Measurements from ENCODE around the gene ARHGEF39.
"Not testable (repeated sequence)": the region's sequence is repeated elsewhere in the genome, so short reads cannot be mapped to it uniquely, and the experiment has no call there.

ARHGEF39 gene

DNA sequence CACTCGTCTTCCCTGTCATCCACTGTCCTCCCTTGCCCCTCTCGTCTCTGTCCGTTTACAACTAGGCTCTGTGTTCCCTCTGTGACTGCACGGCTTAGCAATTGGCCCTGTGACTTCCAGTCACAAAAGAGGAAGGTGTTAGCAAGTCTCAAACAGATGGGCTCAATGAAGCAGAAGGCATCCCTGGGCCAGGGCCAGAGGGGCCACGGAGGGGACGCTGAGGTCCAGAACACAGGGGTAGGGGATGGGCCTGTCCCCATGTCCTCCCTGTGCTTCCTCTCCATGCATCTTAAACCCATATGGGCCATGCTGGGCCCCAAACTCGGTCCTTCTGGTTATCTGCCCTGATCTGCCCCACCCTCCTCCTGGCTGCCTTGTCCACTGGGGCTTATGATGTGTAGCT, 46.7 kb downstream of the ARHGEF39 start, which contains the start of gene CD72:
CD72 (minus strand) TSS at position 89 of the 403 bp plus-strand sequence. CDS start 110 bp downstream, outside the sequence.
- DNase-seq = no peak

DNA sequence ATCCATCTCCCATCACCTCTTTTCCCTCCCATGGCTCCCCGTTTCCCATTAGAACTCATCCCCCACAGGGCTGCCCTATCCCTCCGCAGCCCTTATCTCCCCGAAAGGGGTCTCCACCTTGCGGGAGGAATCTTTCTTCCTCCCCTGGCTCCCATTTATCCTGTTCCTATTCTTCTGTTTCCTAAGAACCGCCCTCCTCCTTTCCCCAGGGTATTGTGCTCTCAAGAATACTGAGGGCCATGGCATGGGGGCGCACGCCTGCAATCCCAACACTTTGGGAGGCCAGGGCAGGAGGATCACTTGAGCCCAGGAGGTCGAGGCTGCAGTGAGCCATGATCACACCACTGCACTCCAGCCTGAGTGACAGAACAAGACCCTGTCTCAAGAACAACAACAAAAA, 47.4 kb downstream of the ARHGEF39 start:
- DNase-seq = no peak

DNA sequence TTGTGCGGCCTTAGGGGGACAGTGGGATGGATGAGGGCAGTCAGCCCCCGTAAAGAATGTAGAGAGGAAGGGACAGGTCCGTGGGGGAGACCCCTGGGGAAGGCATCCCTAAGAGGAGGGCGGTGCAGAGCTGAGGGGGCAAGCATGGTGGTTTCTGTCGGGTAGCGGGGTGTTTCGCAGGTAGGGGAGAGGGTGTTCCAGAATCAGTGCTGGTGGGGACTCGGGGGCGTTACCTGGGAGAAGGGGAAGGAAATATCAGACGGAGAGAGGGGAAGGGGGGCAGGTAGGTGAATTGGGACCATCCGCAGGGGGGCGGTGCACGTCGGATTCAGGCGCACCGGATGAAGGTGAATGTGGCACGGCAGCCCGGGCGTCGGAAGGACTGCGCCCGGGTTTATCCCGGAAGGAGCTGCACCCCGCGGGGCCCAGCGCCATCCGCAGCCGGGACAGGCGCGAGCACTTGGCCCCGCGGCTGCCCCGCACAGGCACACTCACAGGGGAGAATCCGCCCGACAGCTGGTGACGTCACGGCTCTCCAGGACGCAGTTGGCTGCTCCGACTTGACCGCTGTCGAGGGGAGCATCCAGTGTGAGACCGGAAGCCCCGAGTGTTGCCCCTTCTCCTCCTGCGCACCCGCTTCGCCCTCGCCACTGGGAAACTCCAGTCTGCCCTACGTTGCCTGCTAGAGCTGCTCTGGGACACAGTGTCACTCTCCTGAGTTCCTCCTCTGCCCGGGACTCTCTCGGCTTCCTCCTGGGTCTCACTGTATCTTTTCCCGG, 48.1 kb downstream of the ARHGEF39 start:
- peak; percentile 56 for DNase-seq

DNA sequence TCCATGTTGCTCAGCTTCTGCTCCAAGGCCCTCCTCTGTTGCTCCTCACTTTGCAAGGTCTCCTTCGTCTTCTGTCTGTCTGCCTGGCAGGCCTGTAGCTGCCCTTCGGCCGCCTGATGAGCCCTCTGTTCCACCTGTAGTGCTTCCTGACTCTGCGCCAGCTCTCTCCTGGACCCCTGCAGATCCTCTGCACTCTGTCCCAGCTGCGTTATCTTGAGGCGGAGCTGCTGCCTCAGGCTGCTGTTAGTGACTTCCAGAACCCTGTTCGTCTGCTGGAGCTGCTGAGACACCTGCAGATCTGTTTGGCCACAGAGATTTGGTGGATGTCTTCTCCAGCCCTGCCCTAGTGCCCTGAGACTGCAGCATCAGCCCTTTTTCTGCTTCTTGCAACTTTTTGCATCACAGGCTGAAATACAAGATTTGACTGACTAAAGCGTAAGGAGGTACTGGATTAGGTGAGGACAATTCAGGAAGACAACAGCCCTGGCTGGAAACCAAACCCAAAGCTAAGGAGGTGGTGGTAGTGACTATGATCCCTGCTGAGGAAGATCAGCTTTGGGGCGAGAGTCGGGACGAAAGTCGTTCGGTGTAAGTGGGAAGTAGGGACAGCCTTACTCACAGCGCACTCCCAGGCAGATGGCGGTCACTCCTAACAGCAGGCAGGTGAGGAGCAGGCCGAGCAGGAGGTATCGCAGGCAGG, 48.9 kb downstream of the ARHGEF39 start:
- DNase-seq = no peak

DNA sequence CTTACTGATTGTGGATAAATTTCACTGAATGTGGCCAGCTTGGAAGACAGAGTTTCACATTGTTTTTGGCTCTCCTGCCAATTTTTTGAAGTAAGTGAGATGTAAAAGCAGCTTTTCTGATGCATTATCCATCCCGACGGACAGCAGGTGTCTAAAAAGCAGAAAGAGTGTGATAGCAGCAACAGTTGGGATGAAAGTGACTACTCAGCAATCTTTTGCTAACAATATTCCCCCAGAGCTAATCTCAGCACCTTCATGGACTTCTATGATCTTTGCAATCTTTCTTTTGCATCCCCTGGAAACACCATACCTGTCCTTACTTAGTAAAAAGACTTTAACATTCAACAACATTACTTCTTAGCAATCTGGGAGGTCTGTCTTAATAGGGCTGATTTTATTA, 52.2 kb downstream of the ARHGEF39 start:
- DNase-seq = no peak

DNA sequence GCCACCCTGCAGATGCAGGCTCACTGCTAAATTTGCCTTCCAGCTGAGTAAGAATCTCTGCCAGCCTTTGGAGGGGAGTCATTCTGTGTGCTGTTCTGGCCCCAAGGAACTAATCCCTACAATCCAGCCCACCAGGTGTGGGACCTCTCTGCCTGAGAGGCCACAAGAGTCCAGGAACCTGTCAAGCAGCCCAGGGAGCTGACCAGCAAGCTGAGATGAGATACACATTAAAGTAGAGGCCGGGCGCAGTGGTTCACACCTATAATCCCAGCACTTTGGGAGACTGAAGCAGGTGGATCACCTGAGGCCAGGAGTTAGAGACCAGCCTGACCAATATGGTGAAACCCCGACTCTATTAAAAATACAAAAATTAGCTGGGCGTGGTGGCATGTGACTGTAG, 52.9 kb downstream of the ARHGEF39 start:
- DNase-seq = not testable (repeated sequence)

DNA sequence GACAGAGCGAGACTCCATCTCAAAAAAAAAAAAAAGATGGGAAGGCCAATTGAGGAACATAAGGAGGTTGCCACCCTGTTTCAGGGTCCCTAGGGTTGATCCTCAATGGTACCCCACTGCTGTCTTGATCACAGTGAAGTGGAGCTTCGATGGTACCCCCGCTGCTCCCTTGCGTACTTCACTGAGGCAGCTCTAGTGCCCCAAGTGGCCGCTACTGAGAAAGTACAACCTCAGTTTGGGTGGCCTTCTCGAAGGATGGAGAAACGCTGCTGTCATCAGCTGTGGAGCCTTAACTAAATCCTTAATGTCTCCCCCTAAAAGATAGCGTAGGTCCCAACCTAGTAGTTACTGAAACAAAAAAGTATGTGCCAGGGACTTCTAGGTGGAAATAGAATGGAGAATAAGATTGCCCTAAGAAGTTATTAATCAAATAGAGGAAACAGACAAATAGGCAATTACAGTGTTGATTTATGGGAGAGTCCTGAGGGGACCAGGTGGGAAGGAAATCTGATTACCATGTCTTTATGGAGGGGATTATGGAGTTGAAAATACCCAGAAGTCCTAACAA, 53.7 kb downstream of the ARHGEF39 start:
- peak; percentile 48 for DNase-seq

DNA sequence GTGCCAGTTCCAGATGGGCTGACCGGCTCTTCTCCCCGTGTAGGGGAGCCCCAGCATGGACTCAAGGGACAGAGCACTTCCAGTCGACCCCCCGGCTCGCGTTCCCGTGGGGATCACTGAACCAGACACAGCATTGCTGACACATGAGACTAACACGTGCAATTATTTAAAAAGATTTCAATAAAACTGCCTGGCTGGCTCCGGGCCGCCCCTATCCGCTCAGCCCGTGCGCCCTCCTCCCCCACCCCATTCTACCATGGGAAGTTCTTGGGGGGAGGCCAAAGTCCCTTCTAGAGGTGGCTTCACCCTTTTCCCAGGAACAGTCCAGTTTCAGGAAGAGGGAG, 55.2 kb downstream of the ARHGEF39 start:
- DNase-seq = no peak

Data from fibroblast of skin of back (primary cell).